Measurements from ENCODE around the gene SQSTM1. TPM values are rescaled to one million over a fixed set of nuclear protein-coding genes. Genes with fewer than 3 reads are reported as not detected.

Gene SQSTM1
- total RNA-seq, 1 experiment from 2014 or later, result 985 TPM

DNA sequence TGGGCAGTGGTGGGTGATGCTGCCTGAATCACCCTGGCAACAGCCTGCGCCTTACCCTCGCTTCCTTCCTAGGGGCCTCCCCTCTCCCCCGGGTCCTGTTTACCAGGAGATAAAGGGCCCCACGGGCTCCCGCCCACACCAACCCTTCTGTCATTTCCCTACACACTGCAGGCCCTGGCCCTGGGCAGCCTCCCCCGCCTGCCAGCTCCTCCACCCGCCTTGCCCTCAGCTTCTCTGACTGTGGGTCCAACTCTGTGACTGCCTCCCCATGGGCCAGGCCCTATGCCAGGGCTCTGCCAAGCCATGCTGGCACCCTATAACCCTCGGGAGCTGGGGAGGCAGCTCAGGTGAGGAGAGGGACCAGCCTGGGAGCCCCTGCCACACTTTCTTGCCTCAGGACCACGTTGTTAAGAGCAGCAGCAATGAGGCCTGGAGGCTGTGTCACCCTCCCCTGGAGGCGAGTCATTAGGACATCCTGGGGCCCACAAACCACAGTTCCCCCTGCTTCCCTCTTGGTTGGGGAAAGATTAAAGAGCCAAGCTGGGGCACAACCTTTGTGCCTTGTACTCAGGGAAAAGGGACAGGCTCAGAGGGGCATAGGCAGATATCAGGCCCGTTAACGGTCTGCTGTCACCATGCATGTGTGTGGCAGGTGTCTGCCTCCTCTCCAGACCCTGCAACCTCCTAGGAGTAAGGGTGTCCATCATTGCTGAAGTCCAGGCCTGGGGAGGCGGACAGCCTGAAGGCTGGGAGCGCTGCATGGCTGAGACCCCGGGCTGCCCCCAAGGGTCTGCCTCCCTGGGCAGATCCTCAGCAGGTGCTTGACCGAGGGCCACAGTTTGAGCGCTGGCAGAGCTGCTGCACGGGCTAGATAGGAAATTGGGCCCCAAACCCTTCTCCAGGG lies 16.8 kb upstream of the SQSTM1 start:
- ATAC-seq (no peak), DNase-seq (ENCODE audit: low read depth, low spot score) (no peak)
- peaks cover 30% of the 10 kb centered on the region for H3K4me1 ChIP-seq (ENCODE audit: control insufficient read depth, insufficient read depth, low read length)
- H3K9me3 ChIP-seq (ENCODE audit: control insufficient read depth, insufficient read depth, low read depth, low read length), result no peaks in the 10 kb centered on the region
- peak overlapping the region in 1 of 2 experiments; percentile 79; a peak in 2 of 4 replicates for H3K4me3 ChIP-seq (ENCODE audit: low read depth in 2 of 2, low read length in 2 of 2)
- POLR2A ChIA-PET, result interaction anchor here (0.6 kb wide), 1 partner anchor 15 kb away, joined by 11 read pairs; no protein-coding TSS in a partner anchor
- H3K27ac ChIP-seq (ENCODE audit: low read length), result peak overlapping the region; percentile 81
- peaks cover 7% of the 10 kb centered on the region for H3K36me3 ChIP-seq (ENCODE audit: control insufficient read depth, insufficient read depth, low read length)
- no TSS peak for BruUV-seq (replicated peaks)
- in situ Hi-C loops (cut with HindIII; ENCODE audit: low pct_unique_long_range_greater_than_20kb, low sequenced_read_pairs) (no loop called here), intact Hi-C loops (cut with micrococcal nuclease; ENCODE audit: unreplicated experiment) (no loop called here)
- H3K27me3 ChIP-seq (ENCODE audit: control insufficient read depth, insufficient read depth, low read length), result no peaks in the 10 kb centered on the region
- CTCF ChIA-PET, result interaction anchor here (0.6 kb wide), 1 partner anchor 504 kb away, joined by 3 read pairs; no protein-coding TSS in a partner anchor
- TF ChIP-seq CTCF (IDR thresholded peaks at IDR 0.05) (no peak), POLR2AphosphoS5 (IDR thresholded peaks at IDR 0.05; ENCODE audit: low read depth, low read length) (no peak), TCF7L2 (IDR thresholded peaks at IDR 0.05; ENCODE audit: low read depth, low read length) (no peak), SIN3A (IDR thresholded peaks at IDR 0.05; ENCODE audit: borderline replicate concordance, insufficient read depth, low read depth, low read length) (no peak)
- TF ChIP-seq, protein P1, sequence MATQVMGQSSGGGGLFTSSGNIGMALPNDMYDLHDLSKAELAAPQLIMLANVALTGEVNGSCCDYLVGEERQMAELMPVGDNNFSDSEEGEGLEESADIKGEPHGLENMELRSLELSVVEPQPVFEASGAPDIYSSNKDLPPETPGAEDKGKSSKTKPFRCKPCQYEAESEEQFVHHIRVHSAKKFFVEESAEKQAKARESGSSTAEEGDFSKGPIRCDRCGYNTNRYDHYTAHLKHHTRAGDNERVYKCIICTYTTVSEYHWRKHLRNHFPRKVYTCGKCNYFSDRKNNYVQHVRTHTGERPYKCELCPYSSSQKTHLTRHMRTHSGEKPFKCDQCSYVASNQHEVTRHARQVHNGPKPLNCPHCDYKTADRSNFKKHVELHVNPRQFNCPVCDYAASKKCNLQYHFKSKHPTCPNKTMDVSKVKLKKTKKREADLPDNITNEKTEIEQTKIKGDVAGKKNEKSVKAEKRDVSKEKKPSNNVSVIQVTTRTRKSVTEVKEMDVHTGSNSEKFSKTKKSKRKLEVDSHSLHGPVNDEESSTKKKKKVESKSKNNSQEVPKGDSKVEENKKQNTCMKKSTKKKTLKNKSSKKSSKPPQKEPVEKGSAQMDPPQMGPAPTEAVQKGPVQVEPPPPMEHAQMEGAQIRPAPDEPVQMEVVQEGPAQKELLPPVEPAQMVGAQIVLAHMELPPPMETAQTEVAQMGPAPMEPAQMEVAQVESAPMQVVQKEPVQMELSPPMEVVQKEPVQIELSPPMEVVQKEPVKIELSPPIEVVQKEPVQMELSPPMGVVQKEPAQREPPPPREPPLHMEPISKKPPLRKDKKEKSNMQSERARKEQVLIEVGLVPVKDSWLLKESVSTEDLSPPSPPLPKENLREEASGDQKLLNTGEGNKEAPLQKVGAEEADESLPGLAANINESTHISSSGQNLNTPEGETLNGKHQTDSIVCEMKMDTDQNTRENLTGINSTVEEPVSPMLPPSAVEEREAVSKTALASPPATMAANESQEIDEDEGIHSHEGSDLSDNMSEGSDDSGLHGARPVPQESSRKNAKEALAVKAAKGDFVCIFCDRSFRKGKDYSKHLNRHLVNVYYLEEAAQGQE (IDR thresholded peaks at IDR 0.05; ENCODE audit: insufficient read depth in 1 of 2, low read depth in 2 of 2, low read length in 1 of 2), result no peak

- H3K36me3 ChIP-seq (ENCODE audit: control insufficient read depth, insufficient read depth, low read length), result peaks cover 4% of the 10 kb centered on the region
- BruUV-seq (replicated peaks), result TSS peak; percentile 71
- H3K4me3 ChIP-seq (ENCODE audit: low read depth in 2 of 2, low read length in 2 of 2), result peak overlapping the region; percentile 60 to 79
- ATAC-seq, result no peak
- H3K9me3 ChIP-seq (ENCODE audit: control insufficient read depth, insufficient read depth, low read depth, low read length), result no peaks in the 10 kb centered on the region
- ChIA-PET CTCF (no interaction called here), POLR2A (no interaction called here)
- TF ChIP-seq CTCF (IDR thresholded peaks at IDR 0.05) (no peak), SIN3A (IDR thresholded peaks at IDR 0.05; ENCODE audit: borderline replicate concordance, insufficient read depth, low read depth, low read length) (no peak), TCF7L2 (IDR thresholded peaks at IDR 0.05; ENCODE audit: low read depth, low read length) (no peak), POLR2AphosphoS5 (IDR thresholded peaks at IDR 0.05; ENCODE audit: low read depth, low read length) (no peak; the same call in 1 of the 2 replicates)
- TF ChIP-seq, protein P1 (IDR thresholded peaks at IDR 0.05; ENCODE audit: insufficient read depth in 1 of 2, low read depth in 2 of 2, low read length in 1 of 2), result no peak
- in situ Hi-C loops (cut with HindIII; ENCODE audit: low pct_unique_long_range_greater_than_20kb, low sequenced_read_pairs), result no loop called here
- no peak for DNase-seq (ENCODE audit: low read depth, low spot score)
- no peaks in the 10 kb centered on the region for H3K27me3 ChIP-seq (ENCODE audit: control insufficient read depth, insufficient read depth, low read length)
- H3K27ac ChIP-seq (ENCODE audit: low read length), result peak overlapping the region; percentile 75
- H3K4me1 ChIP-seq (ENCODE audit: control insufficient read depth, insufficient read depth, low read length), result peaks cover 30% of the 10 kb centered on the region
- intact Hi-C loops (cut with micrococcal nuclease; ENCODE audit: unreplicated experiment), result no loop called here
Observed at GRCh38 chr5:179804555-179804947, 16.2 kb upstream of the SQSTM1 start.

All from Panc1 (cell line).